Vagina (tissue), 2 donors: ENCODE data around the gene TNNI2. TPM values are rescaled to one million over a fixed set of nuclear protein-coding genes. Genes with fewer than 3 reads are reported as not detected.
"Not testable (repeated sequence)": the region's sequence is repeated elsewhere in the genome, so short reads cannot be mapped to it uniquely, and the experiment has no call there.

Experiments used
- DNase-seq, 2 donors: peaks; one replicate each; pipeline ENCODE4 v3.0.0-alpha.2; 2017; ENCODE audit errors: extremely low spot score in 2 of 2
- H3K27ac ChIP-seq: fragments of 200-600 bp; sonication (generic); one replicate; pipeline ENCODE4 v1.5.1; 2019
- H3K27me3 ChIP-seq: fragments of 200-600 bp; sonication (generic); one replicate; pipeline ENCODE4 v1.5.1; 2019
- H3K36me3 ChIP-seq, 2 donors: fragments of 200-600 bp; sonication (generic); one replicate each; pipeline ENCODE4 v1.5.1; 2017 to 2019
- H3K4me1 ChIP-seq: fragments of 200-600 bp; sonication (generic); one replicate; pipeline ENCODE4 v1.5.1; 2019
- H3K4me3 ChIP-seq, 2 donors: fragments of 200-600 bp; sonication (generic); 1 replicate in 1 of 2; 2 replicates in 1 of 2; pipeline ENCODE4 v1.5.1; 2016 to 2019
- H3K9me3 ChIP-seq: fragments of 200-600 bp; sonication (generic); one replicate; pipeline ENCODE4 v1.5.1; 2019
- POLR2A ChIP-seq, 2 donors: fragments of 450-650 bp; IDR thresholded peaks; one replicate each; pipeline ENCODE4 v1.6.1; 2017; ENCODE audit warnings: antibody characterized with exemption in 2 of 2, mild to moderate bottlenecking in 2 of 2, moderate library complexity in 2 of 2
- POLR2AphosphoS5 ChIP-seq, 2 donors: sonication (generic); formaldehyde crosslinking; IDR thresholded peaks; one replicate each; pipeline ENCODE4 v1.9.0; 2017; ENCODE audit warnings: antibody characterized with exemption in 2 of 2, mild to moderate bottlenecking in 2 of 2, low read depth in 1 of 2; ENCODE audit not compliant: insufficient read depth in 1 of 2
- intact Hi-C: fragments of 100-400 bp; cut with DNase I; formaldehyde crosslinking; loops from one replicate; pipeline ENCODE4 v1.15.1; 2023
- total RNA-seq: library from RNA; depleted of rRNA; stranded (reverse); fragments of >200 nt; gene quantifications from one replicate; pipeline ENCODE4 v1.2.3, GENCODE V29; 2016
- TF ChIP-seq, protein P1 (sequence below), 3 experiments: fragments of 450-650 bp in 2 of 3; fragments of 200-600 bp in 1 of 3; sonication (generic) in 1 of 3; IDR thresholded peaks; one replicate each; pipeline ENCODE4 v1.5.1; 2017 to 2019; ENCODE audit warnings: antibody characterized with exemption in 3 of 3, mild to moderate bottlenecking in 2 of 3, moderate library complexity in 2 of 3

The TNNI2 gene
- total RNA-seq, 1 donor from 2014 or later = not detected

DNA sequence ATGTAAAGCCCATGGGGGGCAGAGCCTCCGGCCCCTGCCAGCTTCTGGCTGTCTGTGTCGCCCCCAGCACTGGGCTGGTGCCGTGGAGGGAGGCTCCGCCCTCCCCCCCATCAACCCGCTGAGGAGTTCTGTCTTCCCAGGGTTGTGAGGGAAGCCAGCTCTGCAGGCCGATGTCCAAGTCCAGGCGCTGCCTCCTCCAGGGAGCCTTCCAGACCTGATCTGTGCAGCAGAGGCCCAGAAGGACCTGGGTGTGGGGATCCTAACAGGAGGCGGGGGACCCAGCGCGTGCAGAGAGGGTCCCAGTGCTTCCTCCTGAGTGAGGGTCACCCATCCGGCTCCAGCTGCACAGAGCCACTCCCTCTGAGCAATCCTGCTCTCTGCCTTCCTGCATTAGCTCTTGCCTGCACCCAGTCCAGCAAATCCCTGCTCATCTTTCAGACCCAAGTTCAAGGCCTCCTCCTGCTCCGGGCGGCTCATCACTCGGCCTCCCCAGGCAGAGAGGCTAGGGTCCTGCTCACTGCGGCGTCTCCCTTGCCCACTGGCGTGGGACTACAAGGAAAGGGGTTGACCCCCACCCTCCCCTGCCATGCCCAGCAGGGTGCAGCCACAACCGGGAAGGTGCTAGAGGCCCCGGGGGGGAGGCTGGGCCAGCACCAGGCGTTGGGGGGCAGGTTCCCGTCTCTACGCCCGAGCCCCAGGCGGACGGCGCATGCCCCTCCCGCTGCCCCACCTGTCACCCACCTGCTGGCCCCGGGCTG is 36.5 kb downstream of the TNNI2 start:
- DNase-seq = no peak
- H3K36me3 ChIP-seq = no peaks in the 10 kb centered on the region
- peak overlapping the region in 1 of 2 donors; percentile 11 for H3K4me3 ChIP-seq
- no peaks in the 10 kb centered on the region for H3K27me3 ChIP-seq
- TF ChIP-seq POLR2A (IDR thresholded peaks at IDR 0.05) (no peak), POLR2AphosphoS5 (IDR thresholded peaks at IDR 0.05; ENCODE audit: insufficient read depth in 1 of 2, low read depth in 1 of 2) (no peak)
- TF ChIP-seq, protein P1, sequence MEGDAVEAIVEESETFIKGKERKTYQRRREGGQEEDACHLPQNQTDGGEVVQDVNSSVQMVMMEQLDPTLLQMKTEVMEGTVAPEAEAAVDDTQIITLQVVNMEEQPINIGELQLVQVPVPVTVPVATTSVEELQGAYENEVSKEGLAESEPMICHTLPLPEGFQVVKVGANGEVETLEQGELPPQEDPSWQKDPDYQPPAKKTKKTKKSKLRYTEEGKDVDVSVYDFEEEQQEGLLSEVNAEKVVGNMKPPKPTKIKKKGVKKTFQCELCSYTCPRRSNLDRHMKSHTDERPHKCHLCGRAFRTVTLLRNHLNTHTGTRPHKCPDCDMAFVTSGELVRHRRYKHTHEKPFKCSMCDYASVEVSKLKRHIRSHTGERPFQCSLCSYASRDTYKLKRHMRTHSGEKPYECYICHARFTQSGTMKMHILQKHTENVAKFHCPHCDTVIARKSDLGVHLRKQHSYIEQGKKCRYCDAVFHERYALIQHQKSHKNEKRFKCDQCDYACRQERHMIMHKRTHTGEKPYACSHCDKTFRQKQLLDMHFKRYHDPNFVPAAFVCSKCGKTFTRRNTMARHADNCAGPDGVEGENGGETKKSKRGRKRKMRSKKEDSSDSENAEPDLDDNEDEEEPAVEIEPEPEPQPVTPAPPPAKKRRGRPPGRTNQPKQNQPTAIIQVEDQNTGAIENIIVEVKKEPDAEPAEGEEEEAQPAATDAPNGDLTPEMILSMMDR (IDR thresholded peaks at IDR 0.05) = no peak
- no peaks in the 10 kb centered on the region for H3K9me3 ChIP-seq
- intact Hi-C loops = no loop called here
- peaks cover 93% of the 10 kb centered on the region for H3K4me1 ChIP-seq
- H3K27ac ChIP-seq = peak overlapping the region; percentile 96

DNA sequence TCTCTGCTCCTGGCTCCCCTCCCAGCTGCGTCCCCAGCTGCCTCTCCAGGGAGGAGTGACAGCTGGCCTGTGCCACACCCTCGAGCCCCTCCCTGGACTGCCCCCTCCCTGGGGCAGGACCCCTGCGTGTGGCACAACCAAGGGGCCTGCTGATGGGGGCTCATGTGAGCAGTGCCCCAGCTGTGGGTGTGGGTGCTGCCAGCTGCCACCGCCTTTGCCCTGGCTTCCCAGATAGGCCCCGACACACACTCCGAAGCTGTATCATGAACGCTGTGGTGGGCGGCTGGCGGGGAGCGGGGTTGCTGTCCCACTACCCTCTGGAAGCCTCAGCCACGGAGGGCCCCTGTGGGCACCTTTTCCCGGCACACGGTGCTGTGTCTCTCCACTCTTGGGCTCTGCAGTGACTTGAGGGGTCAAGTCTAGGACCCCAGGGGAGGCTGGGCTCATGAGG is 37.1 kb downstream of the TNNI2 start:
- Histone ChIP-seq H3K4me3 (peak overlapping the region; percentile 11 to 17), H3K27ac (peak overlapping the region; percentile 96), H3K4me1 (peaks cover 93% of the 10 kb centered on the region)
- H3K27me3 ChIP-seq, H3K36me3 ChIP-seq, intact Hi-C loops, H3K9me3 ChIP-seq, DNase-seq: not testable (repeated sequence)

DNA sequence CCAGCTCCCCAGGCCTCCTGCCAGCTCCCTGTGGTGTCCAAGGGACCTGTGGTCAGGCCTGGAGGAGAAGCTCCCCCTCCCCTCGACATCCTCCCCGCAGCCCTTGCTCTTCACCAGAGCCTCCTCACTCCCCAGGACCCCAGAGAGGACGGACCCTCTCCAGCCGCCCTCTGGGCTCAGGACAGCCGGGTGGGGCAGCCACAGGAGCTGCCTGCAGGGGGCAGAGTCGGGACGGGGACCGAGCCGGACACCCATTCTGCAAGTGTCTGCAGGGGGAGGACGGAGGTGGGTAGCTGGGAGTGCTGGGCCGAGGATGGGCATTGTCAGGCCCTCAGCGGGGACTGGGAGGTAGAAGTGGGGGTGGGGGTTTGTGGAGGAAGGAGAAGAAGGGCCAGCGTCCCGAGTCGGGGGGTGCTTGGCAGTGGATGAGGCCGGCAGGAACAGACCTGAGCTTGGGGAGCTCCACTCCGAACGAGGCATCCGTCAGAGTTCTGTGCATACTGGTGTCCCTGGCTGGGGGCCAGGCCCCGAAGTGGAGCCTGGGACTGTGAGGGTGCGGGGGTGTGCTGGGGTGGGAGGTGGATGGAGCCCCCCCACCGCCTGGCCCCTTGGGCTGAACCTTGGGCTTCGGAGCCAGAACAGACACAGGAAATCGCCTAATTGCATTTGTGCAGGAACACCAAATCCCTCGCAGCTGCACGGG is 37.7 kb downstream of the TNNI2 start:
- Histone ChIP-seq H3K36me3 (no peaks in the 10 kb centered on the region), H3K4me3 (peak overlapping the region; percentile 11 to 17), H3K9me3 (no peaks in the 10 kb centered on the region), H3K4me1 (peaks cover 94% of the 10 kb centered on the region), H3K27me3 (no peaks in the 10 kb centered on the region), H3K27ac (peak overlapping the region; percentile 96)
- intact Hi-C loops = no loop called here
- DNase-seq = no peak
- TF ChIP-seq POLR2AphosphoS5 (IDR thresholded peaks at IDR 0.05; ENCODE audit: insufficient read depth in 1 of 2, low read depth in 1 of 2) (peak in 1 of 2 donors; percentile 50), POLR2A (IDR thresholded peaks at IDR 0.05) (no peak)
- TF ChIP-seq, protein P1 (IDR thresholded peaks at IDR 0.05) = peak; percentile 2 to 51 (median 23)

DNA sequence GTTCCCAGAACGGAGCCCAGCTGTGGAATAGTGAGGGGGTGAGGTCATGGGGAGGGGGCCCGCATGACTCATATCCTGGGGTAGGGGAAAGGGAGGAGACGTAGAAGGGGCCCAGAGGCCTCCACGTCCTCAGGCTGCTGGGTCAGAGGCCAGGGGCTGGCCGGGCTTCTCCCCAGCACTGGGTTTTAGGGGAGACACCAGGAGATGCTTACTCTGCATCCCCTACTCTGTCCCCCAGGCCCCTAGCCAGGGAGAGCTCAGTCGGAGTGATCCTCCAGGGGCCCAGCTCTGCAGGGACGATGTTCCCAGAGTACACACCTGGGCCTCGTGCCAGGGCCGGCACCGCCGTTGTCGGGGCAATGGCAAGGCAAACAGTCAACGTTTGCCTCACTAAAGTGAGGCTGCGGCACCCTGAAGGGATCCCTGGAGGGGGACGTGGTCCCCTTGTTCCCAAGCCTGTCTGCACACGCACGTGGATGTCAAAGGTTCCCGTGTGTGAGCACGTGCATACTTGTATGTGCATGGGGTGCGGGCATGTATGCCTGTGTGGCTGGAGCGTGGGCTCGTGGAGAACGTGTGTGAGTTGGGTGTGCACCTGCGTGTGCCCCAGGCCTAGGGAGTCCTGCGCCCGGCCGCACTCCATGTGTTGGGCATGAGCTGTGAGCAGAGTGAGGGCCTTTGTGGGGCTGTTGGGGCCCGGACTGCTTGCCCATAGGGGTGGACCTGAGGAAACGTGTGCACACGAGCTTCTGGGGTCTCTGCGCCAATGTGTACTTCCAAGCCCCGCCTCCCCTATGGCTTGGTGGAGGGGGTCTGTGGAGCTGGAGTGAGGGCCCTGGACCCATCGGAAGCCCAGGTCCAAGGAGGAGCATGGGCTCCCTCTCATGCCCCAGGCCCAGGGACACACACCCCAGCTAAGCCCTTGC is 38.7 kb downstream of the TNNI2 start:
- peaks cover 94% of the 10 kb centered on the region for H3K4me1 ChIP-seq

More for the DNA sequence above, 38.7 kb downstream of the TNNI2 start:
- DNase-seq = no peak
- Histone ChIP-seq H3K27me3 (no peaks in the 10 kb centered on the region), H3K9me3 (no peaks in the 10 kb centered on the region), H3K27ac (peak overlapping the region; percentile 96), H3K4me3 (peak overlapping the region in 1 of 2 donors; percentile 17), H3K36me3 (no peaks in the 10 kb centered on the region)
- intact Hi-C loops = no loop called here
- no peak for TF ChIP-seq POLR2A (IDR thresholded peaks at IDR 0.05)
- TF ChIP-seq, protein P1 (IDR thresholded peaks at IDR 0.05) = no peak
- no peak for TF ChIP-seq POLR2AphosphoS5 (IDR thresholded peaks at IDR 0.05; ENCODE audit: insufficient read depth in 1 of 2, low read depth in 1 of 2)
